K562 (cell line): ENCODE measurements around the gene NACAD. TPM values are rescaled to one million over a fixed set of nuclear protein-coding genes. Genes with fewer than 3 reads are reported as not detected.
A peak's percentile ranks its signal among the peaks of the same experiment; 100 is the strongest.

Experiments
- ATAC-seq: fragments of 200-7000 bp; cut with Tn5 transposase; 3 replicates; pipeline ENCODE4 v1.9.1; 2020; ENCODE audit warnings: moderate library complexity
- BruUV-seq: library from RNA; stranded (reverse); fragments of 400-500 nt; replicated peaks from 2 replicates; lab custom pipeline; 2021; lab: Mats Ljungman, UMichigan
- CTCF ChIA-PET: fragments of 300-600 bp; formaldehyde crosslinking; extraction: SDS; loops from one replicate; lab custom pipeline; 2021; ENCODE audit warnings: low intra/inter-chr PET ratio; lab: Yijun Ruan, JAX
- POLR2A ChIA-PET: fragments of 300-600, 350-650 bp; sonication (Branson Sonifier 250); formaldehyde crosslinking; extraction: SDS; loops from one replicate; lab custom pipeline; 2021; ENCODE audit warnings: antibody characterized with exemption, inconsistent platforms; lab: Yijun Ruan, JAX
- DNase-seq, 4 experiments: peaks; one replicate each; pipeline versions ENCODE4 v3.0.0 to v3.0.0-alpha.2; 2011 to 2018; ENCODE audit warnings: low spot score in 3 of 4, mixed read lengths in 3 of 4; ENCODE audit errors: extremely low read depth in 1 of 4
- FAIRE-seq: peaks from 2 replicates; lab custom pipeline; 2011; peaks lifted over from hg19 to GRCh38; lab: Jason Lieb, UNC
- H2AFZ ChIP-seq: 2 replicates; pipeline ENCODE4 v1.6.0; 2011; ENCODE audit warnings: low read depth, low read length, control low read depth, inconsistent platforms
- H3K27ac ChIP-seq: fragments of 200-600 bp; 3 replicates; pipeline ENCODE4 v1.8.0; 2011; ENCODE audit warnings: low read depth, mild to moderate bottlenecking, control low read depth, inconsistent platforms, low read length, moderate library complexity, mixed read lengths; ENCODE audit errors: extremely low read depth
- H3K27me3 ChIP-seq, 2 experiments: fragments of 300-600 bp in 1 of 2; 2 replicates in 1 of 2; 3 replicates in 1 of 2; pipeline versions ENCODE4 v1.6.0 to v1.8.0; 2011; ENCODE audit warnings: inconsistent platforms in 2 of 2, low read length in 2 of 2, mild to moderate bottlenecking in 1 of 2, mixed read lengths in 1 of 2, moderate library complexity in 1 of 2; ENCODE audit not compliant: control insufficient read depth in 2 of 2, insufficient read depth in 2 of 2
- H3K36me3 ChIP-seq: fragments of 300-600 bp; 3 replicates; pipeline ENCODE4 v1.8.0; 2011; ENCODE audit warnings: mild to moderate bottlenecking, low read length, inconsistent platforms; ENCODE audit not compliant: control insufficient read depth, insufficient read depth
- H3K4me1 ChIP-seq, 2 experiments: fragments of 200-600 bp in 1 of 2; replicated peaks in 1 of 2; 2 replicates in 1 of 2; 3 replicates in 1 of 2; pipeline versions ENCODE4 v1.5.1 to v1.8.0; 2011; ENCODE audit warnings: inconsistent platforms in 2 of 2, low read length in 2 of 2, mild to moderate bottlenecking in 1 of 2, mixed read lengths in 1 of 2, moderate library complexity in 1 of 2; ENCODE audit not compliant: control insufficient read depth in 2 of 2, insufficient read depth in 2 of 2
- H3K4me2 ChIP-seq: 2 replicates; pipeline ENCODE4 v1.6.1; 2011; ENCODE audit warnings: low read length, control low read depth, inconsistent platforms, mixed read lengths; ENCODE audit not compliant: insufficient read depth
- H3K4me3 ChIP-seq: fragments of 200-600 bp; sonication (generic), shearing (Covaris generic); 2 replicates; pipeline ENCODE4 v1.5.1; 2016; ENCODE audit warnings: control low read depth, inconsistent platforms
- H3K79me2 ChIP-seq: fragments of 200-600 bp; 3 replicates; pipeline ENCODE4 v1.8.0; 2011; ENCODE audit warnings: low read length, inconsistent platforms; ENCODE audit not compliant: control insufficient read depth, insufficient read depth
- H3K9ac ChIP-seq, 2 experiments: 2 replicates each; pipeline versions ENCODE4 v1.6.0 to v1.6.1; 2011; ENCODE audit warnings: low read depth in 2 of 2, low read length in 2 of 2, control low read depth in 1 of 2, inconsistent platforms in 1 of 2, mild to moderate bottlenecking in 1 of 2, mixed read lengths in 1 of 2; ENCODE audit not compliant: insufficient read depth in 1 of 2
- H3K9me1 ChIP-seq: one replicate; pipeline ENCODE4 v1.6.0; 2011; ENCODE audit warnings: inconsistent platforms, mild to moderate bottlenecking, low read length, moderate library complexity; ENCODE audit not compliant: control insufficient read depth, insufficient read depth
- H3K9me3 ChIP-seq: replicated peaks from 2 replicates; pipeline ENCODE4 v1.5.1; 2011; ENCODE audit warnings: low read depth, low read length, inconsistent platforms; ENCODE audit not compliant: control insufficient read depth, insufficient read depth
- H4K20me1 ChIP-seq: replicated peaks from 2 replicates; pipeline ENCODE4 v1.6.1; 2011; ENCODE audit warnings: low read length, inconsistent platforms, mixed read lengths; ENCODE audit not compliant: control insufficient read depth, insufficient read depth
- ATF3 ChIP-seq, 2 experiments: fragments of 450-650 bp in 1 of 2; sonication (generic) in 1 of 2; formaldehyde crosslinking in 1 of 2; IDR thresholded peaks in 1 of 2; conservative IDR thresholded peaks in 1 of 2; 2 replicates each; pipeline versions ENCODE4 v1.6.1 to v1.8.1; 2016 to 2023; ENCODE audit warnings: mild to moderate bottlenecking in 2 of 2, moderate library complexity in 2 of 2, inconsistent platforms in 1 of 2, missing genetic modification reagents in 1 of 2
- C11orf30 ChIP-seq: fragments of 450-650 bp; IDR thresholded peaks from 2 replicates; pipeline ENCODE4 v1.6.1; 2016; ENCODE audit warnings: low read depth, mild to moderate bottlenecking
- ZNF239 ChIP-seq: fragments of 250-450 bp; sonication (Bioruptor Pico); IDR thresholded peaks from 2 replicates; pipeline ENCODE4 v1.4.0; 2020; ENCODE audit warnings: mild to moderate bottlenecking
- ZNF41 ChIP-seq: fragments of 250-450 bp; sonication (Bioruptor Pico); conservative IDR thresholded peaks from 2 replicates; pipeline ENCODE4 v1.4.0; 2020; ENCODE audit warnings: mild to moderate bottlenecking
- ZNF668 ChIP-seq: fragments of 250-450 bp; sonication (Bioruptor Pico); IDR thresholded peaks from 2 replicates; pipeline ENCODE4 v1.8.0; 2022; ENCODE audit warnings: mild to moderate bottlenecking, inconsistent platforms
- WGBS: fragments of 100-300 bp; shearing (Covaris generic); methylation state at CpG from one replicate; pipeline ENCODE4 v1.1.6; 2016; ENCODE audit warnings: low coverage, mixed read lengths; ENCODE audit not compliant: insufficient coverage; ENCODE audit errors: missing lambda C conversion rate; 5-methylcytosine and 5-hydroxymethylcytosine counted together
- in situ Hi-C: fragments of 300-500 bp; cut with MboI; formaldehyde crosslinking; loops from 4 replicates; pipeline ENCODE4 v1.15.0; 2018; ENCODE audit warnings: inconsistent platforms, mixed read lengths
- intact Hi-C: fragments of 100-400 bp; cut with micrococcal nuclease; formaldehyde crosslinking; loops from 2 replicates; pipeline ENCODE4 v1.14.2; 2022
- polyA plus RNA-seq, 8 experiments: library from polyadenylated mRNA; depleted of rRNA in 4 of 8; stranded (reverse) in 5 of 8; unstranded in 3 of 8; fragments of >200 nt; fragmentation: Nextera tagmentation in 2 of 8; fragmentation: Illumina TruSeq in 1 of 8; extraction: Ambion mirVana in 2 of 8; extraction: Trizol in 1 of 8; gene quantifications; 2 replicates each; pipeline versions ENCODE4 v1.2.1 to v1.2.3, GENCODE V29; 2011 to 2014; ENCODE audit warnings: inconsistent platforms in 1 of 8, missing spikeins in 1 of 8
- total RNA-seq, 7 experiments: library from RNA; depleted of rRNA in 6 of 7; stranded (reverse); fragments of >200 nt in 6 of 7; fragmentation: Illumina TruSeq in 2 of 7; extraction: Trizol in 2 of 7; gene quantifications; 2 replicates each; pipeline versions ENCODE4 v1.2.1 to v1.2.3, GENCODE V29; 2011 to 2021; ENCODE audit warnings: low replicate concordance in 1 of 7

Gene NACAD
- total and polyA plus RNA-seq, 9 of the 15 experiments (the other 6 are each of a cell fraction or from before 2014, with no cell fraction given) = under 0.01 to 0.03 (median 0.02) TPM; not detected in 5

GRCh38 chr7:45075355-45075644 lies 13.5 kb downstream of the NACAD start:
- Histone ChIP-seq H3K4me3 (no peak overlapping the region), H3K9ac (peak overlapping the region in 1 of 2 experiments; percentile 58; a peak in 2 of 4 replicates), H3K9me3 (no peaks in the 10 kb centered on the region), H3K79me2 (no peaks in the 10 kb centered on the region), H2AFZ (no peak overlapping the region), H3K4me2 (no peak overlapping the region), H3K4me1 (peaks cover 0 to 18% of the 10 kb centered on the region in 2 experiments; a peak in 1 of 5 replicates), H3K27me3 (no peaks in the 10 kb centered on the region), H4K20me1 (peaks cover 4% of the 10 kb centered on the region; the same call in 1 of the 2 replicates), H3K36me3 (peaks cover 65% of the 10 kb centered on the region; the same call in 2 of the 3 replicates)
- DNase-seq (no peak), FAIRE-seq (no peak), ATAC-seq (no peak)
- CTCF ChIA-PET = no interaction called here
- WGBS = 92% methylated on average over 1 of the region's 1 CpG
- no TSS peak for BruUV-seq
- TF ChIP-seq ZNF41 (CRISPR knock-in tag) = no peak
- no peak for TF ChIP-seq ATF3 (IDR thresholded peaks at IDR 0.05)
- TF ChIP-seq ATF3 (CRISPR knock-in tag; conservative IDR thresholded peaks at IDR 0.05) = no peak
- TF ChIP-seq C11orf30 = no peak
- TF ChIP-seq ZNF239 = no peak
- no peak for TF ChIP-seq ZNF668
- TF ChIP-seq, all 486 proteins: peak for 0
- in situ Hi-C loops = no loop called here
- H3K27ac ChIP-seq = no peak overlapping the region
- POLR2A ChIA-PET = interaction anchor here (0.7 to 1.0 kb wide), 3 partner anchors 12 to 90 kb away, joined by 3 to 7 read pairs (median 3); no protein-coding TSS in a partner anchor
- intact Hi-C loops = loop anchor here (10.0 kb wide), 1 partner anchor 100 kb away; the partner anchor contains the start of gene MYO1G
- H3K9me1 ChIP-seq = no peaks in the 10 kb centered on the region
